Measurements from ENCODE around the gene SBF2.

DNA sequence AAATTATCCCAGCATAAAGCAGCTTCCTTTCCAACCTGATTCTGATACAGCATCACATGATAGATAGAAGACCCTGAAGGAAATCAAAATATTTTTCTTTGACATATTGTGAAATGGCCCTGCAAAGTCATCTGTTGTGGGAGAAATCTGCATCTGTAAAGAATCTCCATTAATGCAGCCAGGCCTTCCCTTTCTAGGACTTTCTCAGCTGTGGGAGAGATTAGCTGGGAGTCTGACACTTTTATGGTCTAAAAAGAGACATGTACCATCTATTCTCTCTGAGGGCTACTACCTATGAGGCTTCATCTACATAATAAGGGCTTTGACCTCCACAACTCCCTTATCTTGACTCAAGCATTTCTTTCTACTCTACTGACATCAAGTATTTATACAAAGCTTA, 392.1 kb downstream of the SBF2 start:
- TF ChIP-seq, protein P1, sequence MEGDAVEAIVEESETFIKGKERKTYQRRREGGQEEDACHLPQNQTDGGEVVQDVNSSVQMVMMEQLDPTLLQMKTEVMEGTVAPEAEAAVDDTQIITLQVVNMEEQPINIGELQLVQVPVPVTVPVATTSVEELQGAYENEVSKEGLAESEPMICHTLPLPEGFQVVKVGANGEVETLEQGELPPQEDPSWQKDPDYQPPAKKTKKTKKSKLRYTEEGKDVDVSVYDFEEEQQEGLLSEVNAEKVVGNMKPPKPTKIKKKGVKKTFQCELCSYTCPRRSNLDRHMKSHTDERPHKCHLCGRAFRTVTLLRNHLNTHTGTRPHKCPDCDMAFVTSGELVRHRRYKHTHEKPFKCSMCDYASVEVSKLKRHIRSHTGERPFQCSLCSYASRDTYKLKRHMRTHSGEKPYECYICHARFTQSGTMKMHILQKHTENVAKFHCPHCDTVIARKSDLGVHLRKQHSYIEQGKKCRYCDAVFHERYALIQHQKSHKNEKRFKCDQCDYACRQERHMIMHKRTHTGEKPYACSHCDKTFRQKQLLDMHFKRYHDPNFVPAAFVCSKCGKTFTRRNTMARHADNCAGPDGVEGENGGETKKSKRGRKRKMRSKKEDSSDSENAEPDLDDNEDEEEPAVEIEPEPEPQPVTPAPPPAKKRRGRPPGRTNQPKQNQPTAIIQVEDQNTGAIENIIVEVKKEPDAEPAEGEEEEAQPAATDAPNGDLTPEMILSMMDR (IDR thresholded peaks at IDR 0.05 in 2 of 3, conservative IDR thresholded peaks at IDR 0.05 in 1 of 3; ENCODE audit: insufficient read depth in 2 of 3, low read depth in 1 of 3, low read length in 3 of 3) = no peak
- TF ChIP-seq, protein P2, sequence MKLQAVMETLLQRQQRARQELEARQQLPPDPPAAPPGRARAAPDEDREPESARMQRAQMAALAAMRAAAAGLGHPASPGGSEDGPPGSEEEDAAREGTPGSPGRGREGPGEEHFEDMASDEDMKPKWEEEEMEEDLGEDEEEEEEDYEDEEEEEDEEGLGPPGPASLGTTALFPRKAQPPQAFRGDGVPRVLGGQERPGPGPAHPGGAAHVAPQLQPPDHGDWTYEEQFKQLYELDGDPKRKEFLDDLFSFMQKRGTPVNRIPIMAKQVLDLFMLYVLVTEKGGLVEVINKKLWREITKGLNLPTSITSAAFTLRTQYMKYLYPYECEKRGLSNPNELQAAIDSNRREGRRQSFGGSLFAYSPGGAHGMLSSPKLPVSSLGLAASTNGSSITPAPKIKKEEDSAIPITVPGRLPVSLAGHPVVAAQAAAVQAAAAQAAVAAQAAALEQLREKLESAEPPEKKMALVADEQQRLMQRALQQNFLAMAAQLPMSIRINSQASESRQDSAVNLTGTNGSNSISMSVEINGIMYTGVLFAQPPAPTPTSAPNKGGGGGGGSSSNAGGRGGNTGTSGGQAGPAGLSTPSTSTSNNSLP (IDR thresholded peaks at IDR 0.05; ENCODE audit: borderline replicate concordance, low read depth, low read length) = no peak
